A673 (cell line): ENCODE data around the gene SUMO2. TPM values are rescaled to one million over a fixed set of nuclear protein-coding genes. Genes with fewer than 3 reads are reported as not detected.

Experiments
- BruUV-seq: library from RNA; stranded (reverse); fragments of 400-500 nt; replicated peaks from 2 replicates; lab custom pipeline; 2021; lab: Mats Ljungman, UMichigan
- CTCF ChIA-PET: fragments of 300-600 bp; sonication (Branson Sonifier 250); formaldehyde crosslinking; loops from one replicate; lab custom pipeline; 2022; ENCODE audit warnings: antibody characterized with exemption; lab: Charles Lee
- POLR2A ChIA-PET: fragments of 300-600 bp; sonication (Branson Sonifier 250); formaldehyde crosslinking; loops from one replicate; lab custom pipeline; 2022; ENCODE audit warnings: antibody characterized with exemption; ENCODE audit not compliant: low non-redundant PET; lab: Charles Lee
- DNase-seq: peaks from one replicate; pipeline ENCODE4 v3.0.0-alpha.2; 2015; ENCODE audit warnings: low spot score
- H3K27ac ChIP-seq: fragments of 200-600 bp; sonication (generic); 2 replicates; pipeline ENCODE4 v1.5.1; 2016; ENCODE audit warnings: mixed run types, low read depth, mild to moderate bottlenecking, mixed read lengths, antibody characterized with exemption, low read length; ENCODE audit not compliant: poor library complexity, severe bottlenecking
- H3K27me3 ChIP-seq: fragments of 200-600 bp; sonication (generic); replicated peaks from 2 replicates; pipeline ENCODE4 v1.6.1; 2017; ENCODE audit warnings: mixed run types, low read depth, mild to moderate bottlenecking, mixed read lengths, antibody characterized with exemption, low read length; ENCODE audit not compliant: insufficient read depth, poor library complexity
- H3K36me3 ChIP-seq: fragments of 200-600 bp; sonication (generic); 2 replicates; pipeline ENCODE4 v1.6.1; 2016; ENCODE audit warnings: mixed run types, mild to moderate bottlenecking, mixed read lengths, antibody characterized with exemption, low read length; ENCODE audit not compliant: insufficient read depth, poor library complexity, severe bottlenecking
- H3K4me1 ChIP-seq: fragments of 200-600 bp; sonication (generic); 2 replicates; pipeline ENCODE4 v1.6.1; 2017; ENCODE audit warnings: mixed run types, mild to moderate bottlenecking, mixed read lengths, antibody characterized with exemption, low read length; ENCODE audit not compliant: insufficient read depth, poor library complexity, severe bottlenecking
- H3K4me3 ChIP-seq: fragments of 200-600 bp; sonication (generic); 2 replicates; pipeline ENCODE4 v1.5.1; 2016; ENCODE audit warnings: low read depth, mixed run types, mild to moderate bottlenecking, mixed read lengths, low read length; ENCODE audit not compliant: poor library complexity, severe bottlenecking
- H3K9me3 ChIP-seq: fragments of 200-600 bp; sonication (generic); 2 replicates; pipeline ENCODE4 v1.6.1; 2016; ENCODE audit warnings: mixed run types, low read depth, mild to moderate bottlenecking, mixed read lengths, antibody characterized with exemption, low read length; ENCODE audit not compliant: poor library complexity, severe bottlenecking
- EZH2 ChIP-seq: fragments of 200-600 bp; sonication (generic); IDR thresholded peaks from 2 replicates; pipeline ENCODE4 v1.6.1; 2017; ENCODE audit warnings: borderline replicate concordance, low read depth, mild to moderate bottlenecking, mixed read lengths, antibody characterized with exemption, low read length; ENCODE audit not compliant: poor library complexity, severe bottlenecking
- intact Hi-C: fragments of 100-400 bp; cut with micrococcal nuclease; formaldehyde crosslinking; loops from one replicate; pipeline ENCODE4 v1.10.0; 2022; ENCODE audit not compliant: unreplicated experiment
- total RNA-seq: library from RNA; stranded (reverse); gene quantifications from 2 replicates; pipeline ENCODE4 v1.2.3, GENCODE V29; 2021
- TF ChIP-seq, protein P1 (sequence below): fragments of 300-800, 200-600 bp; sonication (generic); conservative IDR thresholded peaks from 2 replicates; pipeline ENCODE4 v1.5.1; 2017; ENCODE audit warnings: low read depth, mild to moderate bottlenecking, antibody characterized with exemption, low read length, moderate library complexity, mixed read lengths

SUMO2 gene
- total RNA-seq, 1 experiment from 2014 or later, result 703 TPM

DNA sequence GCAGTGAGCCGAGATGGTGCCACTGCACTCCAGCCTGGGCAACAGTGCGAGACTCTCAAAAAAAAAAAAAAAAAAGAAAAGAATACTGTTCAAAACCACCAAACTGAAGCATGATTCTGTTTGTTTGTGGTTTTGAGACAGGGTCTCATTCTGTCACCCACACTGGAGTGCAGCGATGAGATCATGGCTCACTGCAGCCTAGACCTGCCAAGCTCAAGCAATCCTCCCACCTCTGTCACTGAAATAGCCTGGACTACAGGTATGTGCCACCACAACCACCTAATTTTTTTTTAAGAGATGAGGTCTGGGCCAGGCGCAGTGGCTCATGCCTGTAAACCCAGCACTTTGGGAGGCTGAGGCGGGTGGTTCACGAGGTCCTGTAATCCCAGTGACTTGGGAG, 4.3 kb downstream of the SUMO2 start:
- H3K4me1 ChIP-seq, result peaks cover 10% of the 10 kb centered on the region
- POLR2A ChIA-PET, result no interaction called here
- BruUV-seq, result no TSS peak
- H3K4me3 ChIP-seq, result no peak overlapping the region
- no peaks in the 10 kb centered on the region for H3K27me3 ChIP-seq
- no peaks in the 10 kb centered on the region for H3K9me3 ChIP-seq
- intact Hi-C loops, result no loop called here
- peaks cover 70% of the 10 kb centered on the region for H3K36me3 ChIP-seq
- CTCF ChIA-PET, result no interaction called here
- H3K27ac ChIP-seq, result no peak overlapping the region
- TF ChIP-seq, protein P1, sequence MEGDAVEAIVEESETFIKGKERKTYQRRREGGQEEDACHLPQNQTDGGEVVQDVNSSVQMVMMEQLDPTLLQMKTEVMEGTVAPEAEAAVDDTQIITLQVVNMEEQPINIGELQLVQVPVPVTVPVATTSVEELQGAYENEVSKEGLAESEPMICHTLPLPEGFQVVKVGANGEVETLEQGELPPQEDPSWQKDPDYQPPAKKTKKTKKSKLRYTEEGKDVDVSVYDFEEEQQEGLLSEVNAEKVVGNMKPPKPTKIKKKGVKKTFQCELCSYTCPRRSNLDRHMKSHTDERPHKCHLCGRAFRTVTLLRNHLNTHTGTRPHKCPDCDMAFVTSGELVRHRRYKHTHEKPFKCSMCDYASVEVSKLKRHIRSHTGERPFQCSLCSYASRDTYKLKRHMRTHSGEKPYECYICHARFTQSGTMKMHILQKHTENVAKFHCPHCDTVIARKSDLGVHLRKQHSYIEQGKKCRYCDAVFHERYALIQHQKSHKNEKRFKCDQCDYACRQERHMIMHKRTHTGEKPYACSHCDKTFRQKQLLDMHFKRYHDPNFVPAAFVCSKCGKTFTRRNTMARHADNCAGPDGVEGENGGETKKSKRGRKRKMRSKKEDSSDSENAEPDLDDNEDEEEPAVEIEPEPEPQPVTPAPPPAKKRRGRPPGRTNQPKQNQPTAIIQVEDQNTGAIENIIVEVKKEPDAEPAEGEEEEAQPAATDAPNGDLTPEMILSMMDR, result no peak
- no peak for TF ChIP-seq EZH2
- no peak for DNase-seq

DNA sequence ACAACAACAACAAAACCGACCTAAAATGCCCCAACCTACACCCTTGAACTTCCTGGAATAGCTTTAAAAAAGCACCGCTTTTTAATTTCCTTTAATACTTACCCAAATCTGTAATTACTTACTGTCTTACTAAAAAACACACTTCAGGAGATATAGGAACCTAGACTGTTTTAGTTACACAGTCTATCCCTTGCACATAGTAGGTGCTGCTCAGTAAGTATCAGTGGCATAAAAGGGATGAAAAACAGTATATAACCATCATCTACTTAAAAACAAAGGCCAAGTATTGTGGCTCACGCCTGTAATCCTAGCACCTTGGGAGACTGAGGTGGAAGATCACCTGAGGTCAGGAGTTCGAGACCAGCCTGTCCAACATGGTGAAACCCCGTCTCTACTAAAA, 6.1 kb downstream of the SUMO2 start:
- Histone ChIP-seq H3K4me1 (peaks cover 15% of the 10 kb centered on the region), H3K27ac (no peak overlapping the region), H3K36me3 (peaks cover 88% of the 10 kb centered on the region), H3K4me3 (no peak overlapping the region), H3K9me3 (no peaks in the 10 kb centered on the region), H3K27me3 (no peaks in the 10 kb centered on the region)
- intact Hi-C loops, result no loop called here
- ChIA-PET CTCF (interaction anchor here (0.6 kb wide), 1 partner anchor 33 kb away, joined by 5 read pairs; no protein-coding TSS in a partner anchor), POLR2A (interaction anchor here (0.7 kb wide), 1 partner anchor 21 kb away, joined by 3 read pairs; no protein-coding TSS in a partner anchor)
- DNase-seq, result no peak
- TF ChIP-seq EZH2, result no peak
- TF ChIP-seq, protein P1, result no peak
- BruUV-seq, result no TSS peak

GRCh38 chr17:75174996-75175395, 7.8 kb downstream of the SUMO2 start:
- CTCF ChIA-PET, result no interaction called here
- TF ChIP-seq, protein P1, result no peak
- no peak for TF ChIP-seq EZH2
- Histone ChIP-seq H3K36me3 (peaks cover 87% of the 10 kb centered on the region), H3K4me1 (peaks cover 11% of the 10 kb centered on the region), H3K27ac (no peak overlapping the region), H3K4me3 (no peak overlapping the region), H3K27me3 (no peaks in the 10 kb centered on the region), H3K9me3 (no peaks in the 10 kb centered on the region)
- BruUV-seq, result no TSS peak
- no peak for DNase-seq
- POLR2A ChIA-PET, result no interaction called here
- intact Hi-C loops, result no loop called here
